ENCODE data around the gene RGPD4.

The RGPD4 gene

GRCh38 chr2:107927034-107927534 is 100.4 kb downstream of the RGPD4 start:
- in situ Hi-C loops (cut with MboI; ENCODE audit: low sequenced_read_pairs): loop anchor here (25.0 kb wide), 1 partner anchor 660 kb away; no protein-coding TSS in a partner anchor

DNA sequence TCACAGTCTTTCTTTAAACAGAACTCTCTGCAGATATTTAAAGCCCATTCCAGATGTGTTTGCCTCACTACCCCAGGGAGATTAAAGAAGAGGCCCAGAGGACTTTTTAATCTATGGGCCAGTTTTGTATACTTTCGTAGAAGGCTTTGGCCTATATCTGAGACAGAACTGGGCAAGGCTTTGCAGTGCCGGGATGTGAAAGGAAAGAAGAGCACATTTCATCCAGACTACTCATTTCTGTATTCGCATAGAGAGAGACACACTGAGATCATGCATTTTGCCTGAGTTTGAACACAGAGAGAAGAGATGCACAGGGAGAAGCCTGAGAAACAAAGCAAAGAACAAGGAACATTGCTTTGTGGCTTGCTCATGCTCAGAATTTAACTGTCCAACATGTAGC is 104.7 kb downstream of the RGPD4 start:
- in situ Hi-C loops (cut with MboI; ENCODE audit: low sequenced_read_pairs): loop anchor here (25.0 kb wide), 1 partner anchor 656 kb away; no protein-coding TSS in a partner anchor

DNA sequence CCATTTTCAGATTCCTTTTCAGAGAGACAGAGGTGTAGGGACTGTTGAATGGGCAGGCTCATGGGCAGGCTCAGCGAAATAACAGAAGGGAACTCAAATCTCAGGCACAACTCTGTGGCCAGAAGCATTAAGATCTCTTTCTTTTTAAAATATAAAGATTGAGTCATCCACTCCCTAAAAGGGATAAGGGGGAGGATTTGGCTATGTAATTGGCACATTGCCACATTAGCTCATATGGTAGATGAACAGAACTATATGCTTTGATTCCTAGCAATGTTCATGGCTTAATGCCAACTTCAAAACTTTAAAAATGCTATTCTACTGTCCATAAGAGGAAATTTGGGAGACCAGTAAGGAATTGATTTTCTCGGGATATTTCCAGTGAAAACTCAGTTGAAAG is 105.8 kb downstream of the RGPD4 start:
- in situ Hi-C loops (cut with MboI; ENCODE audit: low sequenced_read_pairs): loop anchor here (25.0 kb wide), 1 partner anchor 655 kb away; no protein-coding TSS in a partner anchor

- in situ Hi-C loops (cut with MboI; ENCODE audit: low sequenced_read_pairs): loop anchor here (25.0 kb wide), 1 partner anchor 654 kb away; no protein-coding TSS in a partner anchor
Measured at GRCh38 chr2:107932979-107933378, 106.3 kb downstream of the RGPD4 start.

DNA sequence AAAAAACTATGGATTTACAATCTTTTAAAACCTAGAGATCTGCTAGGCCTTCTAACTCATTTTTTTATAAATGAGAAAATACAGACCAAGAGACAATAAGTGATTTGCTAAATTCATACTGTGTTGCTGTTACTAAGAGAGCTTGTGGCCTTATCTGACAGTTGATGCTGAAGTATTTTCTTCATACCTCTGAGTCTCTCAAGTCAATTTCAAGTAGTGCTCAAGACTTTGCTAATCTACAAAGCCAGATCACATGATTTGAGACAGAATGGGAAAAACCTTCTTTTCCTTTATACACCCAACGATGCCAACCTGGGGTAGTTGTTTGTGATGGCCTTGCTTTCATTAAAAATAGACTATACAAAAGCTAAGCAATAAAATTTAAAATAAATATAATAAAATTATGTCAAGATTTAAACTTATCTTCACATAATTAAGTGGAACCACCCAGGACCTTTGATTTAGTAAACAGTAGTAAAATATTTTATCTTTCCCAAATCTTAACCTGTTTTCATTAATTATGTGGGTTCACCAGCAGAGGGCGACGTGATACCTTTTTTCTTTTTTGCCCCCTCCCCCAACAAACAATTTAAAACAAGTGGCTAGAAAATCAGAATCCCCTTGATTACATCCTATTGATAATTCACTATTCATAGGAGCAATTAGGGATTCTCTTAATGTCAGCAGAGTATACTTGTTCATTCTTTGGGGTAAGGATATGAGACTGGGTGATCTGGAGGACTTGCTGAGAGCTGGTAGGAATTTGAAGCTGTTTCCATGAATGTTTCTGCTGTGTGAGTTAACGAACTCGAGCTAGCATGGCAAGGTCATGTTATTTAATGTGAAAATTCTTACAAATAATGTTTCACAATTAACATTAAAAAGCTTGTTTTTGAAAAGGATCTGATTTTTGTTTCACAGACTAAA is 110.0 kb downstream of the RGPD4 start:
- in situ Hi-C loops (cut with MboI; ENCODE audit: low sequenced_read_pairs): loop anchor here (25.0 kb wide), 1 partner anchor 651 kb away; no protein-coding TSS in a partner anchor

Data from HL-60/S4 treated with retinoic acid at 250 ng/mL for 4 days and 3 days (cell line).